Measurements from ENCODE around the gene TNK2. TPM values are rescaled to one million over a fixed set of nuclear protein-coding genes. Genes with fewer than 3 reads are reported as not detected.
A peak's percentile ranks its signal among the peaks of the same experiment; 100 is the strongest.
"Not testable (repeated sequence)": the region's sequence is repeated elsewhere in the genome, so short reads cannot be mapped to it uniquely, and the experiment has no call there.

Gene TNK2
- total RNA-seq, 1 experiment from 2014 or later = 22.2 TPM

DNA sequence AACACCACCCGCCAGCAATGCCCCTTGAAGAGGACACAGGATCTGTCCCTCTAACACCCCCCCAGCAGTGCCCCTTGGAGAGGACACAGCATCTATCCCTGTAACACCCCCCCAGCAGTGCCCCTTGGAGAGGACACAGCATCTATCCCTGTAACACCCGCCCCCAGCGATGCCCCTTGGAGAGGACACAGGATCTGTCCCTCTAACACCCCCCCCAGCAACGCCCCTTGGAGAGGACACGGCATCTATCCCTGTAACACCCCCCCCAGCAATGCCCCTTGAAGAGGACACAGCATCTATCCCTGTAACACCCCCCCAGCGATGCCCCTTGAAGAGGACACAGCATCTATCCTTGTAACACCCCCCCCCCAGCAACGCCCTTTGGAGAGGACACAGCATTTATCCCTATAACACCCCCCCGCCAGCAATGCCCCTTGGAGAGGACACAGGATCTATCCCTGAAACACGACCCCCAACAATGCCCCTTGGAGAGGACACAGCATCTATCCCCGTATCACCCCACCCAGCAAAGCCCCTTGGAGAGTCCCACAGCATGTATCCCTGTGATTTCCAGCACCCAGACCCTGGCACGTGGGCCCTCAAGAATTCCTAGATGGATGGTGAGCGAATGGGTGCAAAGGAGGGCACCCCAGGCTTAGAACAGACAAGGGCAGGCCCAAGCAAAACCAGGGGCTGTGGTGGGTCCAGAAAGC is 26.9 kb downstream of the TNK2 start:
- Histone ChIP-seq H3K36me3 (peaks cover 34% of the 10 kb centered on the region), H3K9me3 (no peaks in the 10 kb centered on the region), H3K27me3 (no peaks in the 10 kb centered on the region), H3K4me3 (no peak overlapping the region)
- DNase-seq = no peak

- H3K9me3 ChIP-seq = no peaks in the 10 kb centered on the region
- DNase-seq = no peak
- H3K4me3 ChIP-seq = no peak overlapping the region
- peaks cover 34% of the 10 kb centered on the region for H3K36me3 ChIP-seq
- no peaks in the 10 kb centered on the region for H3K27me3 ChIP-seq
These were observed 28.3 kb downstream of the TNK2 start for GRCh38 chr3:195880037-195880431.

GRCh38 chr3:195879416-195880036 is 28.8 kb downstream of the TNK2 start:
- no peaks in the 10 kb centered on the region for H3K9me3 ChIP-seq
- H3K4me3 ChIP-seq = no peak overlapping the region
- no peaks in the 10 kb centered on the region for H3K27me3 ChIP-seq
- H3K36me3 ChIP-seq = peaks cover 32% of the 10 kb centered on the region
- no peak for DNase-seq

DNA sequence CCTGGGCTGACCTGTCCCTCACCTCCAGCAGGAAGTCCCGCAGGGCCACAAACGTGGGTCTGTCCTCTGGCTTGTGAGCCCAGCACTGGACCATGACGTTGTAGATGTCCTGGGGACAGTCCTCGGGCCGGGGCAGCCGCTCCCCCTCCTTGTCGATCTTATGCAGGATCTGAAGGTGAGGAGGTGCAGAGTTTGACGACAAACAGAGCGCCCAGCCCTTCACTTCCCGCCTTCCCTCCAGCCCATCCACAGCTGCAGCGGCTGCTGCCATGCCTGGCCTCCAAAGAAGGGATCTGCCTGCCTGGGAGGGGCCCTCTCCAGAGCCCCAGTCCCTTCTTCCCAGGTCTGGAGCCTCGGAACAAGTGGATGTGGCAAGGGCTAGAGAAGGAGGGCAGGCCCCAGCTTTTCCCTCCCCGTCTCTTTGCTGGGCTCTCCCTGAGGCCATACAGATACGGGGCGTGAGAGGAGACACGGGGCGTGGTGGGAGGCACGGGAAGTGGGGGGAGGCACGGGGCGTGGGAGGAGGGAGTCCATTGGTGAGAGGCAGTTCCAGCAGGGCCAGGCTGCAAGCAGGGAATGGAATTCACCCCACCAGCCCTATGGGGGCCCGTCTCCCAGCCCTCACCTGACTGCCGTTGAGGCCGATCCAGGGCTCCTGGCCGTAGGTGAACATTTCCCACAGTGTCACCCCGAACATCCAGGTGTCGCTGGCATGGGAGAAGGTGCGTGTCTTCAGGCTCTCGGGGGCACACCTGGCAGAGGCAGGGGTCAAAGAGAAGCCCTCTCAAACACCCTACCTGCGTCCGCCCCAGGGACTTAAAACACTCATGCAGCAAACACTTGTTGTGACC is 29.7 kb downstream of the TNK2 start:
- H3K27me3 ChIP-seq = no peaks in the 10 kb centered on the region
- no peaks in the 10 kb centered on the region for H3K9me3 ChIP-seq
- DNase-seq = no peak
- no peak overlapping the region for H3K4me3 ChIP-seq
- H3K36me3 ChIP-seq = peaks cover 25% of the 10 kb centered on the region

DNA sequence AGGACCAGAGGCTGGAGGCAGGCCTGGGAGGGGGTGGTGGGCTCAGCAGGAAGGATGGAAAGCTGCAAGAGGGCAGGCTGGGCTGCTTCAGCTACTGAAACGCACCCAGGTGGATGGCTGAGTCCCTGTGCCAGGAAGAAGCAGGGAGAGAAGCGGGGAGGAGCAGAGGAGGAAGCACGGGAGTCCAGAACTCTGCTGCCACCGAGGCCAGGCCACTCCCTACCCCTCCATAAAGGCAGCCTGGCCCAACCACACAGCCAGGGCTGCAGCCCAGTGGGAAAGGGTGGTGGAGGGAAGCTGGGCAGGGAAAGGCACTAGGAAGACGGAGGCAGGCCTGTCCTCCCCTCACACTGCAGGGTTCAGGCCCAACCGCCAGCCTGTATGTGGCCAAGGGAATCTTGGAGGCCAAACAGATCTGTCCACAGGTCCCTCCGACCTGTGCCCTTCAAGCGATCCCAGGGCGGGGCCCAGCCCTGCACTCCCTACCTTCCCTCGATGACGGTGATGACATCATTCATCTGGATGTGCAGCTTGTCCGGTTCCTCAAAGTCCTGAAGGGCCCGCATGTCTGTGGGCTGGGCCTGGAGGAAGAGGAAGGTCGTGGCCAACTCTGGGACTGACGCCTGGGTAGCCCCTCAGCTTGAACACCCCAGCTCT is 30.5 kb downstream of the TNK2 start:
- H3K9me3 ChIP-seq = no peaks in the 10 kb centered on the region
- no peak for DNase-seq
- peaks cover 19% of the 10 kb centered on the region for H3K36me3 ChIP-seq
- H3K4me3 ChIP-seq = no peak overlapping the region
- H3K27me3 ChIP-seq = no peaks in the 10 kb centered on the region

- no peak overlapping the region for H3K4me3 ChIP-seq
- H3K36me3 ChIP-seq = peaks cover 19% of the 10 kb centered on the region
- H3K9me3 ChIP-seq = no peaks in the 10 kb centered on the region
- no peaks in the 10 kb centered on the region for H3K27me3 ChIP-seq
- no peak for DNase-seq
These were observed 31.1 kb downstream of the TNK2 start for GRCh38 chr3:195877136-195877715.

DNA sequence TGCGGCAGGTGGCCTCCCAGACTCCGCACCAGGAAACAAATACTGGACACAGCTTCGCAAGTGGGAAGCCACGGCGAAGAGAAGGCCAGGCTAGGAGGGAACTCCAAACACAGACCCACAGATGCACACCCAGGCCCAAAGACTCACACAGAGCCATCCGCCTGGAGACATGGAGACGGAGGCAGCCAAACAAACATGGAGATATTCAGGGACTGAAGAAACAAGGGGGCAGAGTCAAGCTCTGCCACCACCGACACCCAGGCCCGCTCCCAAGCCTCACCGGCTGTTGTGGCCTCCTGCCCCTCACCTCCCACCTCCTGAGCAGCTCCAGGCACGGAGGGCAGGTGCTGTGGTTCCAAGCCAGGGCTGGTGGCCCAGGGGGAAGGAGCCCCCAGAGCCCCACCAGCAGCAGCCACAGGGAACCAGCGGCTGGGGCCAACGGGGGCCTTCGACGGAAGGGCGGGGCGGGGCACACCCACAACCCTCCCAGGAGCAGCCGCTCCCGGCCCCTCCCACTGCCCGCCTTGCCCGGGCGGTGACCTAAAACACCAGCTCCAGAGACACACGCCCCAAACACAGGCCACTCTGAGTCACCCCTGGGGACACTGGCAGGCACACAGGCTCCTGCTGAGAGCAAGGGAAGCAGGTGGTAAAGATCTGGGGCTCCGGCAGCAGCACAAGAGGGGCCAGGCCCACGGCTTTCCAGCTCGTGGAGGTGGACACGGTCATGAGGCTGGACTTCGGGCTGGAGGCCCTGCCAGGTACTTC is 31.9 kb downstream of the TNK2 start:
- H3K36me3 ChIP-seq = peaks cover 19% of the 10 kb centered on the region
- no peaks in the 10 kb centered on the region for H3K9me3 ChIP-seq
- no peak overlapping the region for H3K4me3 ChIP-seq
- no peaks in the 10 kb centered on the region for H3K27me3 ChIP-seq
- peak; percentile 30 for DNase-seq

GRCh38 chr3:195875482-195876236 is 32.7 kb downstream of the TNK2 start:
- Histone ChIP-seq H3K27me3 (no peaks in the 10 kb centered on the region), H3K9me3 (no peaks in the 10 kb centered on the region), H3K4me3 (no peak overlapping the region), H3K36me3 (peaks cover 19% of the 10 kb centered on the region)
- no peak for DNase-seq

DNA sequence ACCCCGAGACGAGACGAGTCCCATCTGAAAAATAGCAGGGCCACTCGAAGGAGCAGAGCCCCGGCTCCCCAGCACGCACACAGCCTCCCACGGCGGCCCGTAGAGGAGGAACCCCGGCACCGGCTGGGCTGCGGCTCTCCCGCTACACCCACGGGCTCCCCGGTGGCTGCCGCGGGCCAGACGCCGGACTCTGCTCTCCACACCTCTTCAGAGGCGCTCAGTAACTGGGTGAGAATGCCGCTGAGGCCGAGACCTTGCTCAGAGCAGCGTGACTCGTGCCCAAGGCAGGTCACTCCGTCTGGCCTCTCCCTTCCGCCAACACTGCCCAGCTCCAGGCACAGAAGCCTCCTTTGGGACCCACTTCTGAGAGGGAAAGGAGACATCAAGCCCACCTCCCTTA is 34.4 kb downstream of the TNK2 start:
- Histone ChIP-seq H3K27me3 (no peaks in the 10 kb centered on the region), H3K4me3 (no peak overlapping the region), H3K36me3 (peaks cover 14% of the 10 kb centered on the region), H3K9me3 (no peaks in the 10 kb centered on the region)
- DNase-seq = no peak

GRCh38 chr3:195873281-195873887 is 35.0 kb downstream of the TNK2 start:
- Histone ChIP-seq H3K4me3 (no peak overlapping the region), H3K36me3 (peaks cover 13% of the 10 kb centered on the region)

GRCh38 chr3:195872800-195873199 is 35.6 kb downstream of the TNK2 start:
- Histone ChIP-seq H3K9me3 (no peaks in the 10 kb centered on the region), H3K27me3 (no peaks in the 10 kb centered on the region), H3K4me3 (no peak overlapping the region), H3K36me3 (peaks cover 13% of the 10 kb centered on the region)
- no peak for DNase-seq

More at GRCh38 chr3:195873281-195873887, 35.0 kb downstream of the TNK2 start:
- H3K27me3 ChIP-seq = no peaks in the 10 kb centered on the region
- no peaks in the 10 kb centered on the region for H3K9me3 ChIP-seq
- no peak for DNase-seq

DNA sequence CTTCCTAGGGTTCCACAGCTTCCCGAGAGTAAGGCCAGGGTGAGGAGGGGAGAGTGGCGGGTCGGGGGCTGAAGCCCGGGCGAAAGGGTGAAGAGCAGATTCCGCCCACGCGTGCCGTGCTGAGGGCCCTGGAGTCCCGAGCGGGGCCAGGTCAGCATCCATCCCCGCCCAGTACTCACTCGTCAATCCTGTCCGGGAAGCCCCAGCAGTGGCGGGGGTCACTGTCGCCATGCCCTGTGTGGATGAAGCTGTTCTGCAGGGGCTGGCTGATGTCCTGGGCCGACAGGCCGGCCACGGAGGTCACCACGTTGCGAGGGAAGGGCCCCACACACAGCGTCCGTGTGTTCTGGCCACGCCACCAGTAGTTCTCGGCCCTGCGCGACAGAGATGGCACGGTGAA is 36.3 kb downstream of the TNK2 start:
- Histone ChIP-seq H3K9me3 (no peaks in the 10 kb centered on the region), H3K27me3 (no peaks in the 10 kb centered on the region), H3K36me3 (peaks cover 8% of the 10 kb centered on the region), H3K4me3 (no peak overlapping the region)
- DNase-seq = no peak

DNA sequence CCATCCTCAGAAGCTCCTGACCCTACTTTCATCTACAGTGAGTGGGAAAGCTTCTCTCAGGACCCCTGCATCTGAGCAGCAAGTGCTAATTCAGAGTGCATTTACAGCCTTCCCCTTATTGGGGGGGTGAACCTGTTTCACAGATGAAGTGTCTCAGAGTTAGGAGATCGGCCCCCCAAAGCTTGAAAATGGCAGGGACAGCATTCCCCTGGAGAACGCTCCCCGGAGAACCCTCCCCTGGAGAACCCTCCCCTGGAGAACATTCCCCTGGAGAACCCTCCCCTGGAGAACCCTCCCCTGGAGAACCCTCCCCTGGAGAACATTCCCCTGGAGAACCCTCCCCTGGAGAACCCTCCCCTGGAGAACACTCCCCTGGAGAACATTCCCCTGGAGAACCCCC is 36.7 kb downstream of the TNK2 start:
- not testable (repeated sequence) for H3K27me3 ChIP-seq, H3K4me3 ChIP-seq, H3K9me3 ChIP-seq, DNase-seq, H3K36me3 ChIP-seq

GRCh38 chr3:195870937-195871336 is 37.4 kb downstream of the TNK2 start:
- H3K4me3 ChIP-seq = no peak overlapping the region
- peaks cover under 1% of the 10 kb centered on the region; the same call in 1 of the 2 replicates for H3K36me3 ChIP-seq
- no peak for DNase-seq
- H3K27me3 ChIP-seq = no peaks in the 10 kb centered on the region
- no peaks in the 10 kb centered on the region for H3K9me3 ChIP-seq

GRCh38 chr3:195870442-195870841 is 37.9 kb downstream of the TNK2 start:
- H3K9me3 ChIP-seq = no peaks in the 10 kb centered on the region
- H3K27me3 ChIP-seq = no peaks in the 10 kb centered on the region
- no peak overlapping the region for H3K4me3 ChIP-seq
- peak; percentile 30 for DNase-seq
- no peaks in the 10 kb centered on the region; the same call in 1 of the 2 replicates for H3K36me3 ChIP-seq

All from MG63 (cell line).